GM21786 (cell line): ENCODE measurements around the gene PDILT.

Experiments
- ATAC-seq: cut with Tn5 transposase; IDR thresholded peaks from one replicate; pipeline ENCODE4 v1.9.1; 2021; ENCODE audit not compliant: unreplicated experiment

Gene PDILT

DNA sequence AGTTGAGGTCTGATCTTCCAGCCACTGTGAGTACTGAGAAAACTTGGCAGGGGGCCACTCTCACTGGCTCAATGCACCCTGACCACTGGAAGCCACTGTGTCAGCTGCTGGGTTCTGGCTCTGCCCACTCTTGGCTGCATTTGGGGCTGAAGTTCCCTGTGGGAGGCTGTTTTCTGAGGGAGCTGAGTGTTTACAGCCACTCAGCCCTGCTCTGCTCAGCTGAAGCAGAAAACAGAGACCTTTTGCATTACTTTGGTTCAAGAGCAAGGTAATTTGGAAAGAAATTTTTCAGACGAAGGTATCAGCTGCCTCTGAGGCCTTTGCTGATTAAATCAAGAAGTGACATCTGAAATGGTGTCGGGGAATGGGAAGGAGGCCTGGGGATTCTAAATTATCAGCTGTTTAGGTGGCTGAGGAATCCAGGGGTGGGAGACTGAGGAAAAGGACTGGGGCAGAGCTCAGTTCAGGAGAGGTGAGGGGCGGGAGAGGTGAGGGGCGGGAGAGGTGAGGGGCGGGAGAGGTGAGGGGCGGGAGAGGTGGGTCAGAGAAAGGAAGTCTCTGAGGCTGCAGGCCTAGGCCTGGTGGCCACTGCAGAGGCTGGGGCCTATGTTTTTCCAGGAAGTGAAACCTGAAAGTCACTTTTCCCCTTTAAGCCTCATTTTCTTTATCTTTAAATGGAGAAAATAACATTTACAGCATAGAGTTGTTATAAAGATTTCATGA, 5.0 kb upstream of the PDILT start, which contains the start of gene ACSM5:
ACSM5 (plus strand) TSS at position 137 of the 723 bp plus-strand sequence. CDS start 1,951 bp downstream, outside the sequence.
- no peak for ATAC-seq

DNA sequence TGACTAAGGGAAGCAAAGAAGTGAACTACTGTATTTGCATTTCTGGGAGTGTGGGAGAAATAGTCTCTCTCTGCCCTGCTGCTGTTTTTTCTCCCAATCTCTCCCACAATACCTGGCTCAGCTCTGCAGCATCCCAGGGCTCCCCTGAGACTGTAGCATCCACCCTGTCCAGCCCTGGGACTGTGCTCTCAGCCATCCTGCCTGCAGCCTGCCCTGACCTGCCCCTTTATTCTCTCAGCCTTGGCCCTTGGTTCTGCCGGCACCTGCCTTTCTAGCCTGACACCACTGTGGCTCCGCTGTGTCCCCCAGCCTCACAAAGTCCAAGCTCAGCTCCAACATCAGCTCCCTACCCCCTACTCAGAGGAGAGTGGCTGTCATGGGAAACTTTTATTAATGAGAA, 1.9 kb downstream of the PDILT start:
- no peak for ATAC-seq

DNA sequence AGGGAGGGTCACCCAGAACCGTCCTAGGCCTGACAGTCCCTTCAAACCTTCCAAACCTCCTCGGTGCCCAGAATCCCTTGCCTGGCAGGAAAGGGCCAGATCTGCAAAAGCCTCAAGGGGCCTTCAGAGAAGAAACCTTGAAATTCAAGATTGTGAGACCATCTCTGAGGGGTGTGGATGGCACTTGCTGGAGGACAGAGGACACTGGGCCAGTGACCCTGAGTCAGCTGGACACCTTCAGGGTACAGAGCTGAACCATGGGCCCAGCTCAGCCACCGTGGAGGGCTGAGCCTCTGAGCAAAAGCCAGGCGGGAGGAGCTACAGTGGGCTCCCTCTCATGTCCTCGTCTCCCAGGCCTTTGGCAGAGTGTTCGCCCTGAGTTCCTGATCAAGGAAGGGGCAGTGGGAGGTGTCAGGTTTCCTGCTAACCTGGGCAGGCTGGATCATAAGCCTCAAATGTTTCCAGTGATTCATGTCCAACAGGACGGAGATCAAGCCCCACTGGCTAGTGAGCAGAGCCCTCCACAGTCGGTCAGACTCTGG, 3.0 kb downstream of the PDILT start:
- ATAC-seq: no peak

DNA sequence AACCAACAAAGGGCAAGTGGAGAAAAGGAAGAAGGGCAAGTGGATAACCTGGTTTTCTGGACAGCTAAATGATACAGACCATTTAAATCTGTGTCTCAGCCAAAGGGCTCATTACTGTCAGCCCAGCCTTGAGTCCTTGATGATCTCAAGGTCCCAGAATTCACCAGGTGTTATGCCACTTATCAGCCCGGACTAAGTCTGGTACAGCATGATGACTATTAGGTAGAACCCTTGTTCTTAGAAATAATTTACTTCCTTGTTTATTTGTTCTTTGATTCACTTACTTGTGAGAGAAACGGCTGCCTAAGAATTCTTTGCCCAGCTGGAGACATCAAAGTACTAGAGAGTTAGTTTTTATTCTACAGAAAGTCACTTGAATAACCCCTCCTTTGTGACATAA, 3.5 kb downstream of the PDILT start:
- no peak for ATAC-seq

DNA sequence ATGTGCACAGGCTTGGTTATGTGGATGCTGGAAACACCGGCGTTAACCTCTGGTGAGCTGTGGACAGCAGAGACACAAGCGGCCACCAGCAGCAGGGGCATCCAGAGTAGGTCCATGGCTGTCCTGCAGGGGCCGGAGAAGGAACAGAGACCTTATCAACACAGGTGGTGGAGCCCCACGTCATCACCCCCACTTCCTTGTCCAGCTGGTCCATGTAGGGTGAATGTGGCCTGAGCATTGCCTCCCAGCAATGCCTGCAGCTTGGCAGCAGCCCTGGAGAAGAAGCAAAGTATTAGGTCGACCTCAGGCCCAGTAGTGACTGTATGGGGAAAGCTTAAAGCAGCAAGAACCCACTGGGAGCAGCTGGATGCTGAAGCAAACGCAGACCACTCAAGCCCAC, 5.4 kb downstream of the PDILT start:
- ATAC-seq: no peak

DNA sequence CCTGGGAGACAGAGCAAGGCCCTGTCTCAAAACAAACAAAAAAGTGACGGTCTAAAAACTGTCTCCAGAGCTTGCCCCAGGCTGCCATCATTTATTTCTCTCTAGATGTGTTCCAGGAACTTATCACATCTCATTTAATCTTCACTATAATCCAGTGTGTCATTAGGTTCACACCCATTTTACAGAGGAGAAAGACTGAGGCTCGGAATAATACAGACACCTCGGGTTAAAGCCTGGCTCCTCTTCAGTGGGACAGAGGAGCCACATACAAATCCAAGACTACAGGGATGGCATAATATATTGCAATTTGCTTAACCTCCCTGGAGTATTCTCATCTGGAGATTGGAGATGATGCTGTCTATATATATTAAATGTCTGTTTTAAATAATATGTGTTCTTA, 5.9 kb downstream of the PDILT start:
- no peak for ATAC-seq

DNA sequence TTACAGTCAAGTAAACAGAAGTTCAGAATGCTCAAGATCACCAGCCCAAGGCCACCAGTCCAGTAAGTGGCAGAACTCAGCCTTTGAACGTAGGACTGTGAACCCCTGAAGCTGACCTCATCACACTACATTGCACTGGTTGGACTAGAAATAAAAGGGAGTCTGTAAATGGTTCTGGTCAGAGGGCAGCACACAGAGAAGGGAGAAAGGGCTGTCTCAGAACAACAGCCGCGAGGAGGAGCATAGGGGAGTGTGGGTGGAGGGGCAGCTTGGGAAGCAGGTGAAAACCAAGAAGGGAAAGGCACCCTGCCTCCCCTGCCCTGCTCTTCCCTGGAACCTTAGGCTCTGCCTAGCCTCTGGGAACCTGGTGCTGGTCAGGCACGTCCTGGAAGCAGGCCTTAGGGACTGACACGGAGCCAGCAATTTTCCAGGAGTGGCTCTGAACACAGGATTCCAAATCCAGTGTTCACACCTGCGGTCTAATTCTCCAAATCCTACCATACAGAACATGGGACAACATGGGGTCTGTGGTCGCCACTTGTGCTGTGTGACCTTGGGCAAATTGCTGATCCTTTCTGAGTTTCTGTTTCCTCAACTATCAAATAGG, 7.0 kb downstream of the PDILT start:
- no peak for ATAC-seq

DNA sequence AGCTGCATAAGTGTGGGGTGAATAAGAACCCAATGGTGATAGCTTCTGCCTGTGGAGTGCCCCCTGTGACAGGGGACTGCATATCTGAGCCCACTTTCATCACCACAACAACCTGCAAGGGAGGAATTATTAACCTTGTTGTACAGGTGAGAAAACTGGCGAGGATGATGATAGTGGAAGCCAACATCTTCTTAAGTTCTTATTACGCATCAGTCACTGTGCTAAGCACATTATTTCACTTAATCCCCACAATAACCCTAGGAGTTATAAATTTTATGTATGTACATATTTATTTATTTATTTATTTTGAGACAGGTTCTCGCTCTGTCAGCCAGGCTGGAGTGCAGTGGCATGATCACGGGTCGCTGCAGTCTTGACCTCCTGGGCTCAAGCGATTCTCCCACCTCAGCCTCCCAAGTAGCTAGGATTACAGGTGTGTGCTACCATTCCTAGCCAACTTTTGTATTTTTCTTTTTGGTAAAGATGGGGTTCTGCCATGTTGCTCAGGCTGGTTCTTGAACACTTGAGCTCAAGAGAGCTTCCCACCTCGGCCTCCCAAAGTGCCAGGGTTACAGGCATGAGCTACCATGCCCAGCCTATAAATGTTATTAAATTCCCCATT, 7.6 kb downstream of the PDILT start:
- no peak for ATAC-seq

DNA sequence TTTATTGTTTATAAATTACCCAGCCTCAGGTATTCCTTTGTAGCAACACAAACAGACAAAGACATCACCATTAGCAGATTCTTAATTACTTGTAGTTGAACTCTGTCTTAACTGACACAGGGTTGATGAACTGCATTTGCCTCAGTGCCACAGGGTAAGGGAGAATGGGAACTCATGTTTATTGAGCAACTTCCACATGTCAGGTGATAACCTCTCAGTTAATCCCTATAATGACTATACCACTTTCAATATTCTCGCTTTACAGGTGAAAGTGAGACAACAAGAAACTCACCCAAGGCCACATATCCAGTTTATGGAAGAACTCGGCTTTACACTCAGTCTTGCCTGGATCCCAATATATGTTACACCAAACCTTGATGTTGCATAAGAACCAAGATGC, 8.6 kb downstream of the PDILT start:
- no peak for ATAC-seq

DNA sequence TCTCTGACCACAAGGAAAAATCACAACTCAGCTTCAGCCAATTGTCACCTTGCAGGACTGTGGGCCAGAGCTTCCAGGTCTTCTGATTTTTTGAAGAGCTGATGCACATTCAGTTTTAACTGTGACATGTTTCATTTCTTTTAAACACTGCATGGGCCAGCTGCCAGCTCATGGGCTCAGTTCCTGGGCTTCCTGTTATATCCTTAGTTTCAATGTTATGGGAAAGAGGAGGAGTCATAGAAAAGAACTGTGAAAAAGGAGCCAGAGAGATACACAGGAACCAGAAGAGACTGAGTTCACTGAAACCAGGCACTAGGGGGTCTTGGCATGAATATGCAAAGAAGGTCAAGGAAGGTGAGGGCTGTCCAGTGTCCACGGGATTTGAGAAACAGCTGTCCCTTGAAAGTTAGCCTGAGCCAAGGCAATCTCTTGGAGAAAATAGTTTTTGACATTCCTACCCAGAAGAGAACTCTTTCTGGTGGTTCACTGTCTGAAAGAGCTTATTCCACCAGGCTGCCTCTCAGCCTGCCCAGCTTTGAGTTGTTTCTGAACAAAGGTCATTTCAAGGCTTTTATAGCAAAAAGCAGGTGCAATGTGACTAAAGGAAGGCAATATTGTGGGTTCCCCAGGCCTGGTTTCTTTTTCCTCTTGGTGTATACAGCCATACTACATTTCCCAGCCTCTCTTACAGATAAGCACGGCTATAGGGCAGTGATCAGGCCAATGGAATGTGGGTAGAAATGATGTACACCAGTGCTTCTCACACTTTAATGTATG, 10.5 kb downstream of the PDILT start:
- ATAC-seq: no peak

DNA sequence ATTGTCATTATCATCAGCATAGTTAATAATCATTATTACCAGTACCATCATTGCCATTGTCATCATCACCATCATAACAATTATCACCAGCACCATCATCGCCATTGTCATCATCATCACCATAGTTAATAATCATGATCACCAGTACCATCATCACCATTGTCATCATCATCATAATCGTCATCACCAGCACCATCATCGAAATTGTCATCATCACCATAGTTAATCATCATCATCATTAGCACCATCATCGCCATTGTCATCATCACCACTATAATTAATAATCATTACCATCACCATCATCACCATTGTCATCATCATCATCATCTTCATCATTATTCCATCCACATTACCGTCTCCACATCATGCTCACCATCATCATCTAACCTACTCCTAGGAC, 13.5 kb downstream of the PDILT start:
- ATAC-seq: no peak

DNA sequence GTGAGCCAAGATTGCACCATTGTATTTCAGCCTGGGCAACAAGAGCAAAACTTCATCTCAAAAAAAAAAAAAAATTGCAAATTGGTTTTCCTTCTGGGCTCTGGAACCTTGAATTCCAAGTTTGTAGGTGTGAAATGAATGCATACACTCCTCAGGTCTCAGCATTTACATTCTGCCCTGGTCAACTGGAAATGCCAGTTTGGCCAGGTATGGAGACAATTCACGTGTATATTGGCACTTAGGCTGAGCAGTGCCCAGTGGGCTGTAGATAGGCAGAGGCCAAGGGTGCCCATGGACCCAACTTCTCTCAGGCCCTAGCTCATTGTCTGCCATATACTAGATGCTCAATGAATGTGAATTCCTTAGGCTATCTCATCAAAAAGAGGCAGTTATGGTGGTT, 15.7 kb downstream of the PDILT start:
- ATAC-seq: no peak

DNA sequence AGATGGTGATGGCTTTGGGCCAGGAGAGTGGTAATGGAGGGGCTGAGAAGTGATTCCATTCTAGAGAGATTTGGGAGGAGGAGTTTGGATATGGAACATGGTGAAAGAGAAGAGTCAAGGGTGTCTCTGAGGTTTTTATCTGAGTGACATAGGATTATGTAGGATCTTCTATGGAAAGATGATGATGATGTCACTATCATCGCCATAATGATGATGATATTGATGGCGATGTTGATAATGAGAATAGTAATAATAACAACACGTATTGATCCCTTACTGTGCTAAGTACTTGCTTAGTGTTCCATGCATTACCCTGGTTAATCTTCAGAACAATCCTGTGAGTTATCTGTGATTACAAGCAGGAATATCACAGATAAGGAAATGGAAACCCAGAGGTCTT, 16.6 kb downstream of the PDILT start:
- no peak for ATAC-seq

DNA sequence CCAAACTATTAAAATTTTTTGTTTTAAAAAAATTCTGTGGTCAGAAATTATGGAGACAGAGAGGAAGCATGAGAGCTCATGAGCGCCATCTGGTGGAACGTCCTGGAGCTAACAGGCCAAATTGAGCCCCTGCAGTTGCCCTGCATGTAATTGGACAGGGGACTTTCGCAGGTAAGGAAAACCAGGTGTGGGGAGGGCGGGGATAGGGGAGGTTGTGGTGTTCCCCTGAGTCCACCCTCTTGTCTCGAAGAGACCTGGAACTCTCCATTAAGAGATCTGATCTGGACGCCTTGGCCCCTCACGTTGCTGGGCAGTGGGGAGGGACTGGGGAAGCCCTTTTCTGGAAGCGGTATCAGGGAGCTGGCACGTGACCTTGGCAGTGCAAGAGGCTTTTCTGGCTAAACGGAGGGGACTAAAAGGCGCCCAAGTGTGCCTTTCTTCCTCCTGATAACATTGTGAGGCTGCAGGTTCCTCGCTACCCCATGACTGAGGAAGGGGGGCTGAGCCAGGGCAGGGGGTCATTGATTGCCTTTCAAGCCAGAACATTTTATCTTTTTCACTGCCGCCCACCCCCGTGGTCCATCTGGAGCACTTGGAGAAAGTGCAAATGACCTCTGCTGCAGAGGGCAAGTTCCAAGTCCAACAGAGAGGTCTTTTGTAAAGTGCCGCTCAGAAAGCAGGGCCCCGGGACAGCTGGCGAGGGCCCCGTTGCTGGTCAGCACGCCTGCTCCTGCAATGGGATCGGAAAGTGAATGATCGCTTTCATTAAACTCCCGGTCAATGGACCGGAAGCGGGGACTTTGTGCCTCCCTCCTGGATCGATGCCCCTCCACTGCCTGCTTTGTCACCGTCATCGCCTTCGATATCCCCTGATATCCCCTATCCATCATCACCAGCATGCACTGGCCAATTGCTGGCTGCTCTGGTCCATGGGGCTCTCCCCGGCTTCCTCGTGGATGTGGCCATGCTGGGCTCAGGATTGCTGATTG, 18.4 kb downstream of the PDILT start:
- ATAC-seq: no peak

DNA sequence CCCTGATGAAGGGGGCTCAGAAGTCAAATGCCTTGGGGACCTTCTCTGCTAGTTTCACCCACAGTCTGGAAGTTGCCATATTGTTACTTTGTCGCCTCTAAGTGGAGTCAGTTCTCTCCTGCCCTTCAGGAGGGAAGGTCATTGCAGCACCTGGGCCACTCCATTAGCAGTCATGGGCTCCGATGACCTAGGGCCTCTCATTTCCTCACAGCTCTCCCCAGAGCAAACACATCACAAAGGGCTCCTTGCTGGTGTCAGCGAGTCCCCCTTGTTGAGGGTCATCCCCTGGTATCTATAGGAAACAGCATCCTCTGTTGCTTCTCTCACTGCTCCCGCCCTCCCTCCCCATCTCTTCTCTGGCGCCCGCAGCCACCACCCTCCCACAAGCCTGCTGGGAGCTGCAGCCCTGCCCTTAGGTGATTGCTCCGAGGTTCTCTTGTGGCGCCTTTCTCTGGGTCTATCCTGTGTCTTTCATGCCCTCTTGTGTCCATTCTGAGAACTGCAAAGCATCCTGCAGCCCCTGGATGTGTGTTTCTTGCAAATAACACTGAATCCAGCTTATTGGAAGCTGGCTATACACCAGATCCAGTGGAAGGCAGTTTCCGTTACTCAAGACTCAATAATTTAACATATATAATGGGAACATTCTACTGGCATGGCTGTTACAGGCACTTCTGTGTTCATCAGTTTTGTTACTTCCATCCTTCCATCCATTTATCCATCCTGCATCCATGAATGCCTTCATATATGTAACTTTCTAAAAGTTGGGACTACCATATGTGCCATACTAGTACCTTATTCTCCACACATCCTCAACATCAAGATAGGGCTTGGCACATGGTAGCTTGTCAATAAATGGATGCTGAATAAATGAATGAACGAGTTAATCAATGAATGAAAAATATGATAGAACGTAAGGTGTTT, 21.2 kb downstream of the PDILT start:
- peak; percentile 75 for ATAC-seq

DNA sequence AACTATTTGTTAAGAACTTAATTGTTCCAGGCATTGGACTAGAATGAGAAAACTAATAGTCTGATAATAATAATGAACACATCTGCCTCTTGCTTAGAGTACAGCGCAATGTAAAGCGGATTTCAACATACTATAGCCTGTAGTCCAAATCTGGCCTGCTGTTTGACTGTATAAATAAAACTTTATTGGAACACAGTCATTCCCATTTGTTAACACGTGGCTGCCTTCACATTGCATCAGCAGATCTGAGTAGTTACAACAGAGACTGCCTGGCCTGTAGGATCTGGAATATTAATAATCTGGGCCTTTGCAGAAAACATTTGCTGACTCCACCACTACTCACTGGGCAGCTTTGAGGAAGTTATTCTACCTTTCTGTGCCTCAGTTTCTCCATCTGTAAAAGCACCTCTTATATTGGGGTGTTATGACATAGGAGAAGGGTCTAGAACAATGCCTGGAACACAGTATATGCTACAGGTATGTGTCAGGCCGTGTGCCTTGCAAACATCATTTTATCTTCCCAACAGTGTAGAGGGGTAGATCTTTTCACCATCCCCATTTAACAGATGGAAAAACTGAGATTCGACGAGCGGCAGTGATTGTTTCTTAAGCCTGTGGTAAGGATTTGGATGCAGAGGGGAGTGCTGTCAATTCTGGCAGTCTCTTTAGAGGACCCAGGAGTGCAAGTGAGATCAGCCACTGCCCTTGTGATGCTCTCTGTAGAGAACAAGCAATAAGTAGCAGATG, 22.2 kb downstream of the PDILT start:
- ATAC-seq: no peak

DNA sequence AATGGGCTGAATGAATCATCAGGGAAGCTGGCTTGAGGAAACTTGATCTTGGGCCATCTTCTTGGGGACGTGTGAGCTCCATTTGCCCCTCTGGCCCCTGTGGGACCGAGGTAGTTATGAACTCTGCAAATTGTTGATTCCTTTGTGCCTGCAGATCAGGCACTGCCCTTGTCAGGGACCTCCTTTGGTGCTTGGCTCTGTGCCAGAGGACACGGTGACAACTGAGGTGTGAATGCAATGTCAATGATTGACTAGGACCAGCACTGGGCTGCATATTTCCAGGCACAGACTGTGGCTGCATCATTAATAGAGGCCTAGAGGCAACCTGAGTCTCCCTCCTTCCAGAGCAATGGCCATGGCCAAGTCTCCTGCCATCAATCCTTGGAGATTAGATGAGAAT, 23.8 kb downstream of the PDILT start:
- ATAC-seq: no peak

DNA sequence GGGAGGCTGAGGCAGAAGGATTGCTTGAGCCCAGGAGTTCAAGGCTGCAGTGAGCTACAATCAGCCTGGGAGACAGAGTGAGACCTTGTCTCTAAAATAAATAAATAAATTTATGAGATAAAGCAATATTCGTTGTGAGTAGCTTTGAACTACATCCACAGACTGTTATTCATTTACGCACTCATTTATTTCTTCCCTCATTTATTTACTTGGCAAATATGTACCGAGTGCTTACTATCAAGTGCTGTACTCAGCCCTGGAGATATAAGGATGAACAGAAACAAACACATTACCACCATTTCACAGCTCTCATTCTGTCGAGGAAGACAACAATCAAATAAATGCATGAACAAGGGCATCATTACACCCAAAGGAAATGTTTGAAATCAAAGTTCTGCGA, 27.4 kb downstream of the PDILT start:
- no peak for ATAC-seq
